SK-N-SH (cell line): ENCODE measurements around the gene RGS11. TPM values are rescaled to one million over a fixed set of nuclear protein-coding genes. Genes with fewer than 3 reads are reported as not detected.

Source experiments
- CTCF ChIA-PET: fragments of 300-600, 350-600 bp; formaldehyde crosslinking; extraction: SDS; loops from one replicate; lab custom pipeline; 2021; lab: Yijun Ruan, JAX
- POLR2A ChIA-PET: fragments of 350-600 bp; sonication (Branson Sonifier 250); formaldehyde crosslinking; extraction: SDS; loops from one replicate; lab custom pipeline; 2020; ENCODE audit warnings: antibody characterized with exemption, inconsistent platforms; lab: Yijun Ruan, JAX
- DNase-seq: peaks from one replicate; pipeline ENCODE4 v3.0.0; 2012
- H2AFZ ChIP-seq: fragments of 200-600 bp; sonication (generic); 2 replicates; pipeline ENCODE4 v1.8.1; 2016; ENCODE audit warnings: antibody characterized with exemption, mild to moderate bottlenecking, low read depth
- H3F3A ChIP-seq: fragments of 200-600 bp; sonication (generic); replicated peaks from 2 replicates; pipeline ENCODE3; 2016; ENCODE audit warnings: antibody characterized with exemption, mild to moderate bottlenecking; ENCODE audit not compliant: insufficient read depth
- H3K27ac ChIP-seq, 2 experiments: fragments of 200-500 bp in 1 of 2; fragments of 200-600 bp in 1 of 2; sonication (Bioruptor generic) in 1 of 2; sonication (generic), shearing (Covaris generic) in 1 of 2; 2 replicates each; pipeline versions ENCODE4 v1.5.1 to v1.6.1; 2014 to 2016; ENCODE audit warnings: low read depth in 2 of 2, inconsistent platforms in 1 of 2, low read length in 1 of 2, mild to moderate bottlenecking in 1 of 2, mixed read lengths in 1 of 2
- H3K27me3 ChIP-seq: fragments of 200-600 bp; sonication (generic), shearing (Covaris generic); 2 replicates; pipeline ENCODE4 v1.6.1; 2016; ENCODE audit warnings: mixed run types; ENCODE audit not compliant: insufficient read depth
- H3K36me3 ChIP-seq, 2 experiments: fragments of 200-500 bp in 1 of 2; fragments of 200-600 bp in 1 of 2; sonication (Bioruptor generic) in 1 of 2; sonication (generic) in 1 of 2; replicated peaks in 1 of 2; 2 replicates each; pipeline versions ENCODE3 to v1.5.1; 2014 to 2016; ENCODE audit warnings: low read length in 1 of 2, mild to moderate bottlenecking in 1 of 2; ENCODE audit not compliant: insufficient read depth in 2 of 2, control insufficient read depth in 1 of 2
- H3K4me1 ChIP-seq, 2 experiments: fragments of 200-500 bp in 1 of 2; fragments of 200-600 bp in 1 of 2; sonication (Bioruptor generic) in 1 of 2; sonication (generic), shearing (Covaris generic) in 1 of 2; 2 replicates each; pipeline versions ENCODE4 v1.5.1 to v1.6.1; 2014 to 2016; ENCODE audit warnings: low read depth in 1 of 2, low read length in 1 of 2, mixed run types in 1 of 2; ENCODE audit not compliant: insufficient read depth in 2 of 2, control insufficient read depth in 1 of 2
- H3K4me2 ChIP-seq: fragments of 200-600 bp; sonication (generic), shearing (Covaris generic); 2 replicates; pipeline ENCODE4 v1.6.1; 2017; ENCODE audit warnings: mixed run types
- H3K4me3 ChIP-seq, 2 experiments: fragments of 200-500 bp in 1 of 2; fragments of 200-600 bp in 1 of 2; sonication (Bioruptor generic) in 1 of 2; sonication (generic), shearing (Covaris generic) in 1 of 2; 2 replicates each; pipeline versions ENCODE4 v1.5.1 to v1.8.1; 2014 to 2016; ENCODE audit warnings: low read depth in 2 of 2, inconsistent platforms in 1 of 2, low read length in 1 of 2, mild to moderate bottlenecking in 1 of 2, mixed read lengths in 1 of 2, moderate library complexity in 1 of 2
- H3K79me2 ChIP-seq: fragments of 200-600 bp; sonication (generic); 2 replicates; pipeline ENCODE4 v1.8.1; 2017; ENCODE audit warnings: mild to moderate bottlenecking; ENCODE audit not compliant: insufficient read depth
- H3K9ac ChIP-seq: fragments of 200-600 bp; sonication (generic); 2 replicates; pipeline ENCODE4 v1.6.1; 2017; ENCODE audit warnings: mixed run types
- H3K9me2 ChIP-seq: fragments of 200-600 bp; sonication (generic); 2 replicates; pipeline ENCODE4 v1.6.1; 2017; ENCODE audit warnings: mixed run types
- H3K9me3 ChIP-seq: fragments of 200-600 bp; sonication (generic); 2 replicates; pipeline ENCODE4 v1.6.1; 2017; ENCODE audit warnings: mixed run types, mild to moderate bottlenecking, moderate library complexity
- H4K20me1 ChIP-seq: fragments of 200-600 bp; sonication (generic); 2 replicates; pipeline ENCODE4 v1.6.1; 2017; ENCODE audit warnings: mild to moderate bottlenecking, mixed run types; ENCODE audit not compliant: insufficient read depth
- CHD2 ChIP-seq: fragments of 150-350 bp; IDR thresholded peaks from 2 replicates; pipeline ENCODE4 v1.6.1; 2018; ENCODE audit warnings: low read length; ENCODE audit not compliant: partially characterized antibody
- EZH2phosphoT487 ChIP-seq: fragments of 200-600 bp; sonication (generic); IDR thresholded peaks from 2 replicates; pipeline ENCODE4 v1.6.1; 2017; ENCODE audit warnings: low read depth, mixed run types, mild to moderate bottlenecking, antibody characterized with exemption, moderate library complexity, borderline replicate concordance
- GABPA ChIP-seq: IDR thresholded peaks from 2 replicates; pipeline ENCODE4 v1.4.0; 2012; ENCODE audit warnings: low read depth, mild to moderate bottlenecking
- GATA2 ChIP-seq: sonication (generic); formaldehyde crosslinking; IDR thresholded peaks from 2 replicates; pipeline ENCODE4 v1.5.0; 2020; ENCODE audit warnings: mild to moderate bottlenecking, missing genetic modification reagents
- NFIC ChIP-seq: IDR thresholded peaks from 2 replicates; pipeline ENCODE4 v1.4.0; 2012; ENCODE audit warnings: borderline replicate concordance
- RCOR1 ChIP-seq: fragments of 150-350 bp; IDR thresholded peaks from 2 replicates; pipeline ENCODE4 v1.6.1; 2017; ENCODE audit warnings: antibody characterized with exemption, low read length
- RXRA ChIP-seq: IDR thresholded peaks from 2 replicates; pipeline ENCODE4 v1.4.0; 2012; ENCODE audit warnings: low read depth, mild to moderate bottlenecking, borderline replicate concordance
- YY1 ChIP-seq: IDR thresholded peaks from 2 replicates; pipeline ENCODE4 v1.4.0; 2012; ENCODE audit warnings: low read depth, mild to moderate bottlenecking
- WGBS: methylation state at CpG from one replicate; pipeline ENCODE4 v1.1.6; 2017; ENCODE audit warnings: low lambda C conversion rate; 5-methylcytosine and 5-hydroxymethylcytosine counted together
- polyA plus RNA-seq, 3 experiments: library from polyadenylated mRNA; depleted of rRNA; stranded (reverse); fragments of >200 nt; gene quantifications; 2 replicates each; pipeline ENCODE4 v1.2.3, GENCODE V29; 2012
- TF ChIP-seq, protein P1 (sequence below): fragments of 150-350 bp; IDR thresholded peaks from 2 replicates; pipeline ENCODE4 v1.6.1; 2017; ENCODE audit warnings: antibody characterized with exemption, low read length, low read depth, borderline replicate concordance
- TF ChIP-seq, protein P2 (sequence below): fragments of 150-350 bp; IDR thresholded peaks from 2 replicates; pipeline ENCODE4 v1.6.1; 2016; ENCODE audit warnings: mild to moderate bottlenecking, low read depth, low read length
- TF ChIP-seq, protein P3 (sequence below): IDR thresholded peaks from 2 replicates; pipeline ENCODE4 v1.4.0; 2012; ENCODE audit warnings: low read depth, borderline replicate concordance
- TF ChIP-seq, protein P4 (sequence below): IDR thresholded peaks from 2 replicates; pipeline ENCODE4; 2012

The RGS11 gene
- polyA plus RNA-seq, 1 of the 3 experiments (the other 2 are of a cell fraction): 9.8 TPM

DNA sequence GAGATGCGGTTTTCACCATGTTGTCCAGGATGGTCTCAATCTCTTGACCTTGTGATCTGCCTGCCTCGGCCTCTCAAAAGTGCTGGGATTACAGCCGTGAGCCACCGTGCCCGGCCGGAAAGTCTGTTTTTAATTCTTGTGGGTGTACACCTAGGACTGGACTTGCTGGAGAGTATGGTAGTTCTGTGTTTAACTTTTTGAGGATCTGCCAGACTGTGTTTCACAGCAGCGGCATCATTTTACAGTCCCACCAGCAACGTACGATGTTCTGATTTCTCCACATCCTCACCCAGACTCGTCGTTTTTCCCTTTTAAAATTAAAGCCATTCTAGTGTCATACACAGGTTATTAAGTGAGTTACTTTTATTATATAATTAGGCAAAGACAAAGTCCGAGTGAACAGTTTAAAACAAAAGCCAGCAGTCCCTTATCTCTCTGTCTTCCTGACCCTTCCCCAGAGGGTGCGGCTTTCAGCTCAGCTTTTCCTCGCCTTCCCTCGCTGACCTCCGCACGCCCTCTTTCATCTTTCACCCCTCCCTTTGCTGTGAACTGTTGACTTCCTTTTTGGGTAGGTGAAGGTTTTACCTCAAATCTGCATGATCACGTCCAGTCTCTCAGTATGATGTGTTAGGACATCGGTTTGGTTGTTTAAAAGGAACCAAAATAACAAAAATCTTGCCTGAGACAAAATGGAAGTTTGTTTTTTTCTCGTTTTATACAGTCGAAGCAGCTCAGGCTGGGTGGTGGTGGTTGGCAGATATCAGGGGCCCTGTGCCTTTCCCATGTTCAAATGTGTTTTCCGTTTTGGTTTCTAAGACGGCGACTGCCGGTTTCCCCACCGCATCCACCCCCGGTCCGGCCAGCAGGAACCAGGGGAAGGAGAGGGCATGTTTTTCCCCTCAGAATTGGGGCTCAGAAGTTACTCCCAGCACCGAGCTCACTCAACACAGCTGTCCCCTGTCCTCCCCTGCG, 23.1 kb downstream of the RGS11 start:
- H3K9me3 ChIP-seq: no peaks in the 10 kb centered on the region
- H2AFZ ChIP-seq: no peak overlapping the region
- no peak overlapping the region for H3K27ac ChIP-seq
- no peaks in the 10 kb centered on the region for H3K27me3 ChIP-seq
- CTCF ChIA-PET: interaction anchor here (0.8 to 2.6 kb wide), 4 partner anchors 8 to 109 kb away, joined by 3 to 5 read pairs (median 3); no protein-coding TSS in a partner anchor
- H3K4me1 ChIP-seq: no peaks in the 10 kb centered on the region; a peak in 1 of 4 replicates
- H3K9ac ChIP-seq: no peak overlapping the region
- no peak for DNase-seq
- H3K4me3 ChIP-seq: no peak overlapping the region
- no peak for TF ChIP-seq RXRA
- TF ChIP-seq YY1: no peak
- no peak for TF ChIP-seq CHD2
- no peak for TF ChIP-seq EZH2phosphoT487
- no peak overlapping the region for H3K4me2 ChIP-seq
- no peaks in the 10 kb centered on the region for H3F3A ChIP-seq
- WGBS: 90% methylated on average over 29 of the region's 30 CpGs
- POLR2A ChIA-PET: no interaction called here
- H3K79me2 ChIP-seq: no peaks in the 10 kb centered on the region
- H4K20me1 ChIP-seq: no peaks in the 10 kb centered on the region
- H3K9me2 ChIP-seq: no peaks in the 10 kb centered on the region
- peaks cover 11 to 13% of the 10 kb centered on the region in 2 experiments for H3K36me3 ChIP-seq

DNA sequence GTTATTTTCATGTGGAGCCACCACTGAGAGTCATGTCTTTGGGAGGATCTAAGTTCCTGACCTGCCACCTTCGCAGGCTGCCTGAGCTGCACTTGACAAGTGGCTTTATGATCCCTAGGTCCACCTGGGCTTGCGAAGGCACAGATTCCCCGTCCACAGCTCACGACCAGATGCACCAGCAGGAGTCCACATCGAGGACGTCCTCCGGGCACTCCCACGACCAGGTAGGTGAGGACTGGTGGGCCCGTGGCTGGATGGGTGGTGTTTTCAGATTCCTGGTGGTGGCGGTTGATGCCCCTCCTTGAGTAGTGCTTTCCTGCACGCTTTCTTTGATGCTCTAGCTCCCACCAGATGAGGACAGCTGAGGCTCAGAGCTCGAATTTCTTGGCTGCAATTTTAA, 26.3 kb downstream of the RGS11 start:
- no peaks in the 10 kb centered on the region for H3K9me3 ChIP-seq
- H3K4me3 ChIP-seq: no peak overlapping the region
- no peaks in the 10 kb centered on the region for H3K9me2 ChIP-seq
- no peak overlapping the region for H2AFZ ChIP-seq
- no peak overlapping the region for H3K27ac ChIP-seq
- no peaks in the 10 kb centered on the region for H3F3A ChIP-seq
- peaks cover 4 to 9% of the 10 kb centered on the region in 2 experiments for H3K36me3 ChIP-seq
- H3K9ac ChIP-seq: no peak overlapping the region
- peaks cover 9% of the 10 kb centered on the region; the same call in 1 of the 2 replicates for H3K79me2 ChIP-seq
- DNase-seq: no peak
- TF ChIP-seq RCOR1 (no peak), NFIC (no peak), GATA2 (CRISPR knock-in tag) (no peak), GABPA (no peak)
- TF ChIP-seq, protein P1, sequence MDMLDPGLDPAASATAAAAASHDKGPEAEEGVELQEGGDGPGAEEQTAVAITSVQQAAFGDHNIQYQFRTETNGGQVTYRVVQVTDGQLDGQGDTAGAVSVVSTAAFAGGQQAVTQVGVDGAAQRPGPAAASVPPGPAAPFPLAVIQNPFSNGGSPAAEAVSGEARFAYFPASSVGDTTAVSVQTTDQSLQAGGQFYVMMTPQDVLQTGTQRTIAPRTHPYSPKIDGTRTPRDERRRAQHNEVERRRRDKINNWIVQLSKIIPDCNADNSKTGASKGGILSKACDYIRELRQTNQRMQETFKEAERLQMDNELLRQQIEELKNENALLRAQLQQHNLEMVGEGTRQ: no peak
- TF ChIP-seq, protein P2, sequence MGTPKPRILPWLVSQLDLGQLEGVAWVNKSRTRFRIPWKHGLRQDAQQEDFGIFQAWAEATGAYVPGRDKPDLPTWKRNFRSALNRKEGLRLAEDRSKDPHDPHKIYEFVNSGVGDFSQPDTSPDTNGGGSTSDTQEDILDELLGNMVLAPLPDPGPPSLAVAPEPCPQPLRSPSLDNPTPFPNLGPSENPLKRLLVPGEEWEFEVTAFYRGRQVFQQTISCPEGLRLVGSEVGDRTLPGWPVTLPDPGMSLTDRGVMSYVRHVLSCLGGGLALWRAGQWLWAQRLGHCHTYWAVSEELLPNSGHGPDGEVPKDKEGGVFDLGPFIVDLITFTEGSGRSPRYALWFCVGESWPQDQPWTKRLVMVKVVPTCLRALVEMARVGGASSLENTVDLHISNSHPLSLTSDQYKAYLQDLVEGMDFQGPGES: no peak
- TF ChIP-seq, protein P3, sequence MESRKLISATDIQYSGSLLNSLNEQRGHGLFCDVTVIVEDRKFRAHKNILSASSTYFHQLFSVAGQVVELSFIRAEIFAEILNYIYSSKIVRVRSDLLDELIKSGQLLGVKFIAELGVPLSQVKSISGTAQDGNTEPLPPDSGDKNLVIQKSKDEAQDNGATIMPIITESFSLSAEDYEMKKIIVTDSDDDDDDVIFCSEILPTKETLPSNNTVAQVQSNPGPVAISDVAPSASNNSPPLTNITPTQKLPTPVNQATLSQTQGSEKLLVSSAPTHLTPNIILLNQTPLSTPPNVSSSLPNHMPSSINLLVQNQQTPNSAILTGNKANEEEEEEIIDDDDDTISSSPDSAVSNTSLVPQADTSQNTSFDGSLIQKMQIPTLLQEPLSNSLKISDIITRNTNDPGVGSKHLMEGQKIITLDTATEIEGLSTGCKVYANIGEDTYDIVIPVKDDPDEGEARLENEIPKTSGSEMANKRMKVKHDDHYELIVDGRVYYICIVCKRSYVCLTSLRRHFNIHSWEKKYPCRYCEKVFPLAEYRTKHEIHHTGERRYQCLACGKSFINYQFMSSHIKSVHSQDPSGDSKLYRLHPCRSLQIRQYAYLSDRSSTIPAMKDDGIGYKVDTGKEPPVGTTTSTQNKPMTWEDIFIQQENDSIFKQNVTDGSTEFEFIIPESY: no peak
- TF ChIP-seq, protein P4, sequence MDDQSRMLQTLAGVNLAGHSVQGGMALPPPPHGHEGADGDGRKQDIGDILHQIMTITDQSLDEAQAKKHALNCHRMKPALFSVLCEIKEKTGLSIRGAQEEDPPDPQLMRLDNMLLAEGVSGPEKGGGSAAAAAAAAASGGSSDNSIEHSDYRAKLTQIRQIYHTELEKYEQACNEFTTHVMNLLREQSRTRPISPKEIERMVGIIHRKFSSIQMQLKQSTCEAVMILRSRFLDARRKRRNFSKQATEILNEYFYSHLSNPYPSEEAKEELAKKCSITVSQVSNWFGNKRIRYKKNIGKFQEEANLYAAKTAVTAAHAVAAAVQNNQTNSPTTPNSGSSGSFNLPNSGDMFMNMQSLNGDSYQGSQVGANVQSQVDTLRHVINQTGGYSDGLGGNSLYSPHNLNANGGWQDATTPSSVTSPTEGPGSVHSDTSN: no peak
- H4K20me1 ChIP-seq: no peaks in the 10 kb centered on the region
- POLR2A ChIA-PET: no interaction called here
- H3K27me3 ChIP-seq: no peaks in the 10 kb centered on the region
- CTCF ChIA-PET: interaction anchor here (0.7 to 1.8 kb wide), 3 partner anchors 10 to 153 kb away, joined by 3 to 6 read pairs (median 4); no protein-coding TSS in a partner anchor
- no peak overlapping the region for H3K4me2 ChIP-seq
- H3K4me1 ChIP-seq: no peaks in the 10 kb centered on the region; a peak in 1 of 4 replicates
- 86% methylated on average over 6 of the region's 12 CpGs for WGBS
